Common myeloid progenitor, CD34-positive (primary cell): ENCODE results near the gene ADGRB3.

Source experiments
- CTCF ChIA-PET: fragments of 350-600 bp; sonication (Branson Sonifier 250); formaldehyde crosslinking; loops from one replicate; lab custom pipeline; 2021; ENCODE audit warnings: antibody characterized with exemption; lab: Charles Lee
- POLR2A ChIA-PET: fragments of 350-600 bp; sonication (Branson Sonifier 250); formaldehyde crosslinking; loops from one replicate; lab custom pipeline; 2021; ENCODE audit warnings: antibody characterized with exemption; lab: Charles Lee
- DNase-seq, 3 donors: peaks; one replicate each; pipeline versions ENCODE4 v3.0.0 to v3.0.0-alpha.2; 2013
- H3K27ac ChIP-seq, 2 experiments: 1 replicate in 1 of 2; 2 replicates in 1 of 2; pipeline ENCODE4 v1.7.0; 2013; ENCODE audit warnings: inconsistent platforms in 2 of 2, low read length in 2 of 2, mild to moderate bottlenecking in 2 of 2, low read depth in 1 of 2, moderate library complexity in 1 of 2; ENCODE audit not compliant: severe bottlenecking in 2 of 2, insufficient read depth in 1 of 2, poor library complexity in 1 of 2
- H3K27me3 ChIP-seq, 5 experiments: replicated peaks in 2 of 5; 1 replicate in 3 of 5; 2 replicates in 2 of 5; pipeline versions ENCODE4 v1.6.1 to v1.7.0; 2013; ENCODE audit warnings: low read length in 4 of 5, mild to moderate bottlenecking in 2 of 5, moderate library complexity in 2 of 5, inconsistent platforms in 1 of 5; ENCODE audit not compliant: insufficient read depth in 5 of 5, control insufficient read depth in 4 of 5
- H3K36me3 ChIP-seq, 4 experiments: 1 replicate in 2 of 4; 2 replicates in 2 of 4; pipeline versions ENCODE4 v1.6.1 to v1.7.0; 2013; ENCODE audit warnings: low read length in 3 of 4, control low read depth in 1 of 4, mild to moderate bottlenecking in 1 of 4; ENCODE audit not compliant: control insufficient read depth in 4 of 4, insufficient read depth in 4 of 4
- H3K4me1 ChIP-seq, 4 experiments: 1 replicate in 3 of 4; 2 replicates in 1 of 4; pipeline versions ENCODE4 v1.6.1 to v1.7.1; 2013; ENCODE audit warnings: low read length in 3 of 4, mild to moderate bottlenecking in 3 of 4, control low read depth in 1 of 4, inconsistent platforms in 1 of 4, moderate library complexity in 1 of 4; ENCODE audit not compliant: control insufficient read depth in 4 of 4, insufficient read depth in 4 of 4; ENCODE audit errors: control extremely low read depth in 1 of 4
- H3K4me3 ChIP-seq, 7 experiments: 1 replicate in 4 of 7; 2 replicates in 3 of 7; pipeline versions ENCODE4 v1.5.1 to v1.7.0; 2013; ENCODE audit warnings: mild to moderate bottlenecking in 7 of 7, low read length in 6 of 7, moderate library complexity in 6 of 7, inconsistent platforms in 2 of 7, low read depth in 2 of 7, control low read depth in 1 of 7; ENCODE audit not compliant: insufficient read depth in 4 of 7, control insufficient read depth in 1 of 7; ENCODE audit errors: extremely low read depth in 1 of 7
- H3K9me3 ChIP-seq, 5 experiments: 1 replicate in 4 of 5; 2 replicates in 1 of 5; pipeline versions ENCODE4 v1.6.1 to v1.7.1; 2013; ENCODE audit warnings: low read length in 4 of 5, mild to moderate bottlenecking in 2 of 5, inconsistent platforms in 1 of 5, low read depth in 1 of 5, moderate library complexity in 1 of 5; ENCODE audit not compliant: control insufficient read depth in 4 of 5, insufficient read depth in 2 of 5; ENCODE audit errors: control extremely low read depth in 1 of 5
- WGBS: methylation state at CpG from one replicate; pipeline ENCODE4 v1.1.5; 2013; ENCODE audit not compliant: insufficient coverage; 5-methylcytosine and 5-hydroxymethylcytosine counted together

Gene ADGRB3

DNA sequence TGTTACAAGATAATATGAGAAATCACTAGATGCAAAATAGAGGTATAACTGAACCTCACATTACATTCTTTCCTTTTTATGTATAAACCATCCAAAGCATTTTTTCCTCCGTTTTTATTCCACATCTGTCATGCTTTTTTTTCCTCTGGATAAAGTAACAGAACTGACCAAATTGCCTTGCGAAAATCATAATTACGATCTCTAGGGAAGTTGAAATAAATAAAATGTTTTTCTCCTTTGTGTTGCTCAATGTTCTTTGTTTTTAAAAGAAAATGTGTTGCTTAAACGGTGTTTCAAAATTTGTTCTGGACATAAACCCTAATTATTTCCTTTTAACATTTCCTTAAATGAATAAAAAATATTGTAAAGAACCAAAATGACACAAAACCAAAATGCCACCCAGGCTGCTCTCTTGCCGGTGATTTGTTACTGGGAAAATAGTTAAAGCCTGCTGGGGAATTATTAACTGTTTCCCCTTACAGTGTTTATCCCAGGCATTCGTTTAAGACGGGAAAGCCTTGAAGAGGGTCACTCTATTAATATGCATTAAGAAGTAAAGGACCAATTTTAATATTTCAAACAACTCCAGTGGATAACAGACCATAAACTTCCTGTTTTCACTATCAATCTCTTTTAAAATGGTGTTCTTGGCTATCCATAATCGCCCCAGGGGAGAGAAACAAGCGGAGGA lies 1.7 kb upstream of the ADGRB3 start:
- WGBS = 83% methylated on average over 1 of the region's 9 CpGs
- peak overlapping the region in 4 of 7 experiments; percentile 76 to 94 (median 91) for H3K4me3 ChIP-seq
- CTCF ChIA-PET = interaction anchor here (9.4 kb wide), 1 partner anchor 145 kb away, joined by 146 read pairs; no protein-coding TSS in a partner anchor

DNA sequence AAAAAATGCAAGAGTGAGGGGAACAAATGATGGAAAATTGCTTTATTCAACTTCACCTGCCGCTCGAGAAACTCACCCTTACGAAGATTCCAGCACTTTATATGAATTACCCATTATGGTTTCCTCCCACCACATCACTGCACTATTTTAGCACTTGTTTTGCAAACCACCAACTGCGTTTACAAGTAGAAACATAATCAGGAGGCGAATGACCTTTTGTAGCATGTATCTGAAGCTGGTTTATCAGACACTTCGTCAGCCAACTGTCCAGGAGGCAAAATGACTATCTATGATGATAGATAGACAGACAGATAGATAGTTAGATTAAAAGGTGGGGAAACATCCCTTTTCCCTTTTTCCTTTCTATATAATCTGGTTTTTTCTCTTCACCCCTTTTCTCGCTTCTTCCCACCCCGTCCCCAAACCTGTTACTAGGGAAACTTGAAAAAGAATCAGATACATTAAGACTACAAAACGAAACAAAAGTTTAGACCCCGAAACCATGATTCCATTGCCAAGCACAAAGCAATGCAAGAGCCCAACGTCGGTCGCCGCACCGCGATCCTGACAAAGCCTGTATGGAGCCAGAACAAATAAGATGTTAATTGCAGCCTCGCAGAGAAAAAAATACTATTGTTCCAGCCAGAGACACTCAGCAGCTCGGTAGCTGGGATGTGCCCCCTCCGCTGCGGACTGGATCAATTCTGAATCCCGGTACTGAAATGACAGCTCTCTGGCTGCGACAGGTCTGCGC lies 933 bp upstream of the ADGRB3 start:
- 0% methylated on average over 17 of the region's 23 CpGs for WGBS
- ChIA-PET POLR2A (no interaction called here), CTCF (interaction anchor here (9.4 kb wide), 1 partner anchor 144 kb away, joined by 146 read pairs; no protein-coding TSS in a partner anchor)
- no peaks in the 10 kb centered on the region for H3K9me3 ChIP-seq
- no peak overlapping the region for H3K27ac ChIP-seq
- H3K27me3 ChIP-seq = peaks cover 9 to 54% (median 19%) of the 10 kb centered on the region in 5 experiments
- peak; percentile 16 to 57 (median 55) for DNase-seq
- H3K4me1 ChIP-seq = peaks cover 0 to 25% (median 13%) of the 10 kb centered on the region in 4 experiments
- H3K4me3 ChIP-seq = peak overlapping the region; percentile 49 to 94 (median 76)
- H3K36me3 ChIP-seq = no peaks in the 10 kb centered on the region

More for the DNA sequence above, 1.7 kb upstream of the ADGRB3 start:
- Histone ChIP-seq H3K4me1 (peaks cover 0 to 25% (median 13%) of the 10 kb centered on the region in 4 experiments), H3K9me3 (no peaks in the 10 kb centered on the region), H3K27ac (no peak overlapping the region), H3K27me3 (peaks cover 9 to 53% (median 19%) of the 10 kb centered on the region in 5 experiments), H3K36me3 (no peaks in the 10 kb centered on the region)
- POLR2A ChIA-PET = no interaction called here
- no peak for DNase-seq

DNA sequence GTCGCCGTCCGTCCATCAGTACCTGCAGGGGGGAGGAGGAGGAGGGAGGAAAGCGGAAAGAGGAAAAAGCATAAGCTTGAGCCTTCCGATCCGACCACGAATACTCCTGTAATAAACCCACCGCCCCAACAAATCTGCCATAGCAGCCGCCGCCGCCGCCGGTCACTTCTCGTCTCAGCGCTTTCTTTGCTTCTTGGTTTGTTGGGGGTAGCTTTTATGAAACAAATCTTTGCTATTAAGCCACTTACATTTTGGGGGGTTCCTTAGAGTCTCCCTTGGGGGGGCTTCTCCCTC lies 277 bp downstream of the ADGRB3 start:
- ChIA-PET CTCF (interaction anchor here (0.6 to 9.4 kb wide), 6 partner anchors 11 to 143 kb away, joined by 3 to 146 read pairs (median 4); no protein-coding TSS in a partner anchor), POLR2A (no interaction called here)
- Histone ChIP-seq H3K27me3 (peaks cover 9 to 62% (median 23%) of the 10 kb centered on the region in 5 experiments), H3K27ac (no peak overlapping the region), H3K36me3 (no peaks in the 10 kb centered on the region), H3K4me3 (peak overlapping the region; percentile 64 to 94 (median 70)), H3K9me3 (no peaks in the 10 kb centered on the region), H3K4me1 (peaks cover 0 to 33% (median 17%) of the 10 kb centered on the region in 4 experiments)
- WGBS = no CpG with 5 or more reads among the region's 15 CpGs
- no peak for DNase-seq

DNA sequence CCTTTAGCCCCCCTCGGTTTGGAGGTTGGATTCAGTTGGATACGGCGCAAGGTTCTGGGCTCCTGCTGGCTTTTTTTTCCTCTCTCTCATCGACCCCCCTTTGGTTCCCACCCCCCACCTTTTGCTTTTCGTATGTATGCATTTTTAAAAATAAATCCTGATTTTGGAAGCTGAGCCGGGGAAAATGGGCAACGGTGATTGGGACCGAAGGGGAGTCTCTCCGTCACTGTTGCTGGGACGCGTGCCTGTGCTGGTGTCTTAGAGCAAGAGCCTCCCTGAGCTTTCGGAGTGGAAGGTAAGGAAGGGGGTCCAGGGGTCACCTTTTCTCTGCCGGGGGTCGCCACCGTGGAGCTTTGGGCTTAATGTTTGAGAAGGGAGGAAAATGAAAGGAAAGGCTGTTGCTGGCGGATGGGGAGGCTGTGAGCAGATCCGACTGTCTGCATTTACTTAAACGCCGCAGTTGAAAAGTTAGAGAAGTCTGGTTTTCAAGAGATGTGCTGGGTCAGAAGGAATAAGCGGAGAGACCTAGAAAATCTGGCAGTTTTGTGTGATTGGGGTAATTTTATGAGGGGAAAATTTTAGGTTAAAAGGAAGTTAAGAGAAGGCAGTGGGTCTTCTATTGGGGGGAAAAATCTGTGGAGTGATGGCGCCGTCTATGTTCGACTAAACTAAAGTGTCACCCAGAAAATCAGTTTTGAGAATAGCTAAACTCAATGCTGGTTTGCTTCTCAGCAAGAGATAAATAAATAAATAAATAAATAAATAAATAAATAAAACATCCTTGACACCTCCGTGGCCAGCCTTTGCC lies 828 bp downstream of the ADGRB3 start:
- Histone ChIP-seq H3K36me3 (no peaks in the 10 kb centered on the region), H3K4me3 (peak overlapping the region; percentile 64 to 94 (median 70)), H3K27ac (no peak overlapping the region), H3K4me1 (peaks cover 0 to 37% (median 18%) of the 10 kb centered on the region in 4 experiments), H3K9me3 (no peaks in the 10 kb centered on the region), H3K27me3 (peaks cover 9 to 62% (median 23%) of the 10 kb centered on the region in 5 experiments)
- ChIA-PET CTCF (interaction anchor here (0.6 to 9.4 kb wide), 8 partner anchors 11 to 1973 kb away, joined by 3 to 146 read pairs (median 4); no protein-coding TSS in a partner anchor), POLR2A (no interaction called here)
- peak; percentile 25 to 46 (median 32) for DNase-seq
- WGBS = 2% methylated on average over 11 of the region's 24 CpGs

DNA sequence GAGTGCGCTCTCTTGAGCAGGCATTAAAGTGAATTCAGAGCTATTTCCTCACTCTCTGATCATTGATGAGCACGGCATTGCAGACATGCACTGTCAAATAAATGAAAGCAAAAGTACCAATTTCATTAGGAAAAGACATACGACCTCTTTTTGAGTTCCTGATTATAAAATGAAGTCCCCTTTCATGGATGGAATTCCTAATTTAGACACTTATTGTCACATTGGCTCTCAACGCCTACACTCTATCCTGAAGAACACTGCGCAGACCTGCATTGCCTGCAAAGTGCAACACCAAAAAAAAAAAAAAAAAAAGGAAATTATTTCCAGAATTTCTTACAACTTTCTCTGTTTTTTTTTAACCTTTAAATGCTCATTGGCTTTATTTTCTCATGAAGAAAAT lies 1.6 kb downstream of the ADGRB3 start:
- Histone ChIP-seq H3K4me1 (peaks cover 0 to 37% (median 18%) of the 10 kb centered on the region in 4 experiments), H3K27me3 (peaks cover 5 to 57% (median 23%) of the 10 kb centered on the region in 5 experiments), H3K36me3 (no peaks in the 10 kb centered on the region), H3K4me3 (peak overlapping the region in 3 of 7 experiments; percentile 8 to 94 (median 22)), H3K27ac (no peak overlapping the region), H3K9me3 (no peaks in the 10 kb centered on the region)
- 63% methylated on average over 5 of the region's 5 CpGs for WGBS
- POLR2A ChIA-PET = no interaction called here
- CTCF ChIA-PET = interaction anchor here (0.8 to 9.4 kb wide), 8 partner anchors 13 to 142 kb away, joined by 3 to 146 read pairs (median 4); no protein-coding TSS in a partner anchor
- no peak for DNase-seq

DNA sequence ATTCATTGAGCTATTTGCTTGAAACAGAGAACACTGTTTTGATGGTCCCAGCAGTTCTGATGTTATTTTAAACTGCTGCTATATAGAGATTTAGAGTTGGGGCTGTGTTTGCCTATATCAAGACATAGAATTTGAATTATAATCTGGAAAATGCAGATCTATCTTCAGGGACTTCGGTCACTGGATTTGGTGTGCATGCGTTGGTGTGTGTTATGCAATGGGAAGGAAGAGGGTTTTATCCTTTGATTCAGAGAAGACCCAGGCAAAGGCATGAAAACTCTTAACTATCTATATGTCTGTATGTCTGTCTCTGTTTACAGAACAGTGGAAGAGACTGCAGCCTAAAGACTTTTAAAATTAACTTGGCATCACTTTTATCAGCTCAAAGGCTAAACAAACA lies 2.0 kb downstream of the ADGRB3 start:
- CTCF ChIA-PET = interaction anchor here (0.6 to 9.4 kb wide), 14 partner anchors 14 to 1471 kb away, joined by 3 to 146 read pairs (median 3); no protein-coding TSS in a partner anchor
- H3K9me3 ChIP-seq = no peaks in the 10 kb centered on the region
- 60% methylated on average over 1 of the region's 2 CpGs for WGBS
- no peaks in the 10 kb centered on the region for H3K36me3 ChIP-seq
- no peak for DNase-seq
- H3K4me3 ChIP-seq = no peak overlapping the region
- peaks cover 5 to 57% (median 23%) of the 10 kb centered on the region in 5 experiments for H3K27me3 ChIP-seq
- peaks cover 0 to 37% (median 18%) of the 10 kb centered on the region in 4 experiments for H3K4me1 ChIP-seq
- H3K27ac ChIP-seq = no peak overlapping the region
- POLR2A ChIA-PET = no interaction called here
